Fibroblast of lung (primary cell): ENCODE measurements around the gene CNKSR3. TPM values are rescaled to one million over a fixed set of nuclear protein-coding genes. Genes with fewer than 3 reads are reported as not detected.

ENCODE experiments used
- DNase-seq, 2 donors: peaks; one replicate each; pipeline versions ENCODE4 v3.0.0 to v3.0.0-alpha.2; 2010; ENCODE audit warnings: low read depth in 2 of 2
- H2AFZ ChIP-seq: 2 replicates; pipeline ENCODE4 v1.5.1; 2012; ENCODE audit warnings: low read length, control low read depth, inconsistent platforms
- H3K27ac ChIP-seq: 2 replicates; pipeline ENCODE4 v1.5.1; 2011; ENCODE audit warnings: low read length, control low read depth; ENCODE audit not compliant: insufficient read depth
- H3K27me3 ChIP-seq: 2 replicates; pipeline ENCODE4 v1.5.1; 2011; ENCODE audit warnings: mild to moderate bottlenecking, low read length; ENCODE audit not compliant: control insufficient read depth, insufficient read depth
- H3K36me3 ChIP-seq: 2 replicates; pipeline ENCODE4 v1.5.1; 2011; ENCODE audit warnings: low read length; ENCODE audit not compliant: control insufficient read depth, insufficient read depth
- H3K4me1 ChIP-seq: 2 replicates; pipeline ENCODE4 v1.5.1; 2011; ENCODE audit warnings: low read length; ENCODE audit not compliant: control insufficient read depth, insufficient read depth; ENCODE audit errors: extremely low read depth
- H3K4me2 ChIP-seq: 2 replicates; pipeline ENCODE4 v1.5.1; 2011; ENCODE audit warnings: low read length, control low read depth; ENCODE audit not compliant: insufficient read depth; ENCODE audit errors: extremely low read depth
- H3K4me3 ChIP-seq, 4 experiments: fragments of 200-600 bp in 1 of 4; sonication (generic) in 1 of 4; replicated peaks in 1 of 4; 2 replicates each; pipeline ENCODE4 v1.5.1; 2011 to 2016; ENCODE audit warnings: low read length in 4 of 4, low read depth in 3 of 4, mild to moderate bottlenecking in 3 of 4, control low read depth in 2 of 4, inconsistent platforms in 1 of 4, mixed read lengths in 1 of 4; ENCODE audit not compliant: insufficient read depth in 1 of 4; ENCODE audit errors: control extremely low read depth in 1 of 4
- H3K79me2 ChIP-seq: 2 replicates; pipeline ENCODE4 v1.5.1; 2012; ENCODE audit warnings: mild to moderate bottlenecking, low read length, inconsistent platforms; ENCODE audit not compliant: control insufficient read depth, insufficient read depth
- H3K9ac ChIP-seq: 2 replicates; pipeline ENCODE4 v1.5.1; 2011; ENCODE audit warnings: mild to moderate bottlenecking, low read length, control low read depth; ENCODE audit not compliant: insufficient read depth
- H3K9me3 ChIP-seq: 2 replicates; pipeline ENCODE4 v1.5.1; 2012; ENCODE audit warnings: low read depth, low read length; ENCODE audit not compliant: control insufficient read depth, insufficient read depth
- H4K20me1 ChIP-seq: 2 replicates; pipeline ENCODE4 v1.5.1; 2011; ENCODE audit warnings: low read length; ENCODE audit not compliant: control insufficient read depth, insufficient read depth; ENCODE audit errors: extremely low read depth
- EZH2 ChIP-seq: IDR thresholded peaks from 2 replicates; pipeline ENCODE4 v1.5.1; 2012; ENCODE audit warnings: low read length, control low read depth, mild to moderate bottlenecking; ENCODE audit errors: missing control alignments
- polyA plus RNA-seq, 2 donors: library from polyadenylated mRNA; depleted of rRNA in 1 of 2; stranded (reverse) in 1 of 2; unstranded in 1 of 2; fragments of >200 nt; gene quantifications; 2 replicates each; pipeline ENCODE4 v1.2.1, GENCODE V29; 2011 to 2012; ENCODE audit warnings: missing spikeins in 1 of 2
- total RNA-seq: library from RNA; depleted of rRNA; stranded (reverse); fragments of >200 nt; gene quantifications from 2 replicates; pipeline ENCODE4 v1.2.1, GENCODE V29; 2014
- TF ChIP-seq, protein P1 (sequence below), 2 donors: IDR thresholded peaks in 1 of 2; conservative IDR thresholded peaks in 1 of 2; 1 replicate in 1 of 2; 2 replicates in 1 of 2; pipeline ENCODE4 v1.5.1; 2011 to 2012; ENCODE audit warnings: low read length in 2 of 2, control low read depth in 1 of 2, inconsistent platforms in 1 of 2, low read depth in 1 of 2, mild to moderate bottlenecking in 1 of 2

The CNKSR3 gene
- total and polyA plus RNA-seq, 2 donors (not counting 1 experiment from before 2014, with no cell fraction given), result 5.5 to 14.0 TPM

- H3K79me2 ChIP-seq, result peaks cover 38% of the 10 kb centered on the region
- DNase-seq, result no peak
- no peak overlapping the region for H3K4me2 ChIP-seq
- H2AFZ ChIP-seq, result no peak overlapping the region
- no peak overlapping the region for H3K4me3 ChIP-seq
- no peaks in the 10 kb centered on the region for H3K36me3 ChIP-seq
- H3K27ac ChIP-seq, result no peak overlapping the region
- peaks cover 10% of the 10 kb centered on the region for H3K4me1 ChIP-seq
- no peaks in the 10 kb centered on the region for H3K27me3 ChIP-seq
- no peak overlapping the region for H3K9ac ChIP-seq
- no peaks in the 10 kb centered on the region for H4K20me1 ChIP-seq
- no peak for TF ChIP-seq EZH2
- TF ChIP-seq, protein P1, sequence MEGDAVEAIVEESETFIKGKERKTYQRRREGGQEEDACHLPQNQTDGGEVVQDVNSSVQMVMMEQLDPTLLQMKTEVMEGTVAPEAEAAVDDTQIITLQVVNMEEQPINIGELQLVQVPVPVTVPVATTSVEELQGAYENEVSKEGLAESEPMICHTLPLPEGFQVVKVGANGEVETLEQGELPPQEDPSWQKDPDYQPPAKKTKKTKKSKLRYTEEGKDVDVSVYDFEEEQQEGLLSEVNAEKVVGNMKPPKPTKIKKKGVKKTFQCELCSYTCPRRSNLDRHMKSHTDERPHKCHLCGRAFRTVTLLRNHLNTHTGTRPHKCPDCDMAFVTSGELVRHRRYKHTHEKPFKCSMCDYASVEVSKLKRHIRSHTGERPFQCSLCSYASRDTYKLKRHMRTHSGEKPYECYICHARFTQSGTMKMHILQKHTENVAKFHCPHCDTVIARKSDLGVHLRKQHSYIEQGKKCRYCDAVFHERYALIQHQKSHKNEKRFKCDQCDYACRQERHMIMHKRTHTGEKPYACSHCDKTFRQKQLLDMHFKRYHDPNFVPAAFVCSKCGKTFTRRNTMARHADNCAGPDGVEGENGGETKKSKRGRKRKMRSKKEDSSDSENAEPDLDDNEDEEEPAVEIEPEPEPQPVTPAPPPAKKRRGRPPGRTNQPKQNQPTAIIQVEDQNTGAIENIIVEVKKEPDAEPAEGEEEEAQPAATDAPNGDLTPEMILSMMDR (conservative IDR thresholded peaks at IDR 0.05 in 1 of 2, IDR thresholded peaks at IDR 0.05 in 1 of 2; ENCODE audit: low read depth in 1 of 2, low read length in 2 of 2), result no peak
- no peaks in the 10 kb centered on the region for H3K9me3 ChIP-seq
These were observed 34.0 kb downstream of the CNKSR3 start for GRCh38 chr6:154476494-154476893.

GRCh38 chr6:154474648-154475428 is 35.6 kb downstream of the CNKSR3 start:
- Histone ChIP-seq H3K27ac (no peak overlapping the region), H3K4me2 (no peak overlapping the region), H2AFZ (no peak overlapping the region), H3K4me3 (no peak overlapping the region), H3K36me3 (no peaks in the 10 kb centered on the region), H3K4me1 (peaks cover 7% of the 10 kb centered on the region), H3K9me3 (no peaks in the 10 kb centered on the region), H3K27me3 (no peaks in the 10 kb centered on the region), H4K20me1 (no peaks in the 10 kb centered on the region), H3K9ac (no peak overlapping the region), H3K79me2 (peaks cover 30% of the 10 kb centered on the region)
- TF ChIP-seq EZH2, result no peak
- TF ChIP-seq, protein P1 (conservative IDR thresholded peaks at IDR 0.05 in 1 of 2, IDR thresholded peaks at IDR 0.05 in 1 of 2; ENCODE audit: low read depth in 1 of 2, low read length in 2 of 2), result no peak
- DNase-seq, result peak; percentile 67 to 88

GRCh38 chr6:154473324-154473723 is 37.2 kb downstream of the CNKSR3 start:
- peaks cover 4% of the 10 kb centered on the region for H3K4me1 ChIP-seq
- H4K20me1 ChIP-seq, result no peaks in the 10 kb centered on the region
- H3K4me2 ChIP-seq, result no peak overlapping the region
- H3K9me3 ChIP-seq, result no peaks in the 10 kb centered on the region
- no peak overlapping the region for H2AFZ ChIP-seq
- H3K9ac ChIP-seq, result no peak overlapping the region
- H3K27ac ChIP-seq, result no peak overlapping the region
- no peak overlapping the region for H3K4me3 ChIP-seq
- H3K79me2 ChIP-seq, result peaks cover 29% of the 10 kb centered on the region
- no peak for TF ChIP-seq EZH2
- TF ChIP-seq, protein P1 (conservative IDR thresholded peaks at IDR 0.05 in 1 of 2, IDR thresholded peaks at IDR 0.05 in 1 of 2; ENCODE audit: low read depth in 1 of 2, low read length in 2 of 2), result no peak
- no peaks in the 10 kb centered on the region for H3K36me3 ChIP-seq
- H3K27me3 ChIP-seq, result no peaks in the 10 kb centered on the region
- DNase-seq, result no peak
